Measurements from ENCODE around the gene HTR2C. TPM values are rescaled to one million over a fixed set of nuclear protein-coding genes. Genes with fewer than 3 reads are reported as not detected.
"Not testable (repeated sequence)": the region's sequence is repeated elsewhere in the genome, so short reads cannot be mapped to it uniquely, and the experiment has no call there.

HTR2C gene
- total RNA-seq, 1 experiment from 2014 or later, result not detected

GRCh38 chrX:114700533-114700932 is 116.6 kb downstream of the HTR2C start:
- DNase-seq (ENCODE audit: low read depth); in situ Hi-C loops (cut with HindIII; ENCODE audit: low pct_unique_long_range_greater_than_20kb, low sequenced_read_pairs): not testable (repeated sequence)

DNA sequence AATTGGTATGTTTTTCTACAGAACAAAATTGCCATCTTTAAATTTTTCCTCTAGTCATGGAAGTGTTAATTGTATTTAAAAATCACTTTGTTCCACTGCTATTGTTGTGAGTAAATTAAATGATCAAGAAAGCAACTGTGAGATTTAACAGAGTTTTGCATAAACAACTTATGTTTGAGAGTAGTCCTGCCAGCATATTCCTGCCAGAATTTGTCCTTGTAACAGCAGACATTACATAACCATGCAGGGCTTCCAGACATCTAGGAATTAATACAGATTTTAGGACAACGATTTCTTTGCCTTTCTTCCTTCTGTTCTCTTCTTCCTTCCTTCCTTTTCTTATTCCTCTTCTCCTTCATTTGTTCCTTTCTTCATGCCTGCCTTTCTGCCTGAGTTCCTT is 125.5 kb downstream of the HTR2C start:
- no peak for DNase-seq (ENCODE audit: low read depth)
- in situ Hi-C loops (cut with HindIII; ENCODE audit: low pct_unique_long_range_greater_than_20kb, low sequenced_read_pairs), result no loop called here

DNA sequence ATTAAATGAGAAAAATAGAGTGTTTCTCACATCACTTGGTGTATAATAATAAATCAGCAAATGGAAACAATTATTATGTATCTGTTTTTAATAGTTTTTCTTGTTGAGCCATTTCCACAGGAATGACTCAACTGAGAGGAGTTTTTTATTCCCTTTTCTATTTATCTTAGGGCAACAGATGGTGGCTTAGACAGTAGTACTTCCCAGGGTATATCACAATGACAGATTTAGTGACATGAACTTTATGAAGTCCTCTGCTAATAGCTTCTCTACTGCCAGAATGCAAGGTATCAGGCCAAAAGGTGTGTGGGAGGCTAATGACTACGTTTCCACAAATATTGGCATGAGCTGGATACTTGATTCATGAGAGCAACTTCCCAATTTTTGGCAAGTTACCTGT is 126.7 kb downstream of the HTR2C start:
- DNase-seq (ENCODE audit: low read depth), result no peak
- in situ Hi-C loops (cut with HindIII; ENCODE audit: low pct_unique_long_range_greater_than_20kb, low sequenced_read_pairs), result no loop called here

DNA sequence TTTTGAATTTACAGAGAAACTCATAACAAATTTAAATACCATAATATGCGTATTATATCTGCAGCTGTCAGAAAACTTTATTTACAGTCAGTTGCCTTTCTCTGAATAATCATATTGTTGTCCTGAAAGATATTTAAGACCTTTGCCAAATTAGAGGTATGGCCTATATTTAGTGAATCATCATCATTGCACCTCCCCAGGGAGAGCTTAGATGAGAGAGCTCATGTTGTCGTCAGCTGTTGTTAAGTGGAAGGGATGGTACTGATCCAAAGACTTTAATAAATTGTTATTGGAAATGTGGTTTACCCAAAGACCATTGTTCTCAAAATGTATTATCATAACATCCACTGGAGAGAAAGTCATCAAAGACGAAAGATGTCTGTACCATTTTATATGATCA is 128.6 kb downstream of the HTR2C start:
- no peak for DNase-seq (ENCODE audit: low read depth)
- in situ Hi-C loops (cut with HindIII; ENCODE audit: low pct_unique_long_range_greater_than_20kb, low sequenced_read_pairs), result no loop called here

DNA sequence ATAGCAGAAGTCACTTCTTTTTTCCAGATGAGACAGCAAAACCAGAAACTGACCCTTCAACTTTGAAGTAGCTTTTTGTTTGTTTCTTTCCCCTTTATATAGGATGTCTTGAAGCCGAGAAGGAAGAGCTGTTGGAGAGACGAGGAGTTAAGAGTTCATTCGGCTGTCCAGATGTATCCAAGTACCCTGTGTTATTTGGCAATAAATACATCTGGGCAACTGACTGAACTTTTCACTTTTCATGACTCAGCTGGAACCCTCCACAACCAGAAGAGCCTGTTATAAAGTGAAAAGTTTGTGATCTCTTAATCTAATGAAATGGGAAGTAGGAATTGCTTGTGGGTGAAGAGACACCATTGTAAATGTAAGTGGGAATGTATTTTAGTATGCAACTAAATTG is 131.2 kb downstream of the HTR2C start:
- DNase-seq (ENCODE audit: low read depth), result no peak
- in situ Hi-C loops (cut with HindIII; ENCODE audit: low pct_unique_long_range_greater_than_20kb, low sequenced_read_pairs), result no loop called here

DNA sequence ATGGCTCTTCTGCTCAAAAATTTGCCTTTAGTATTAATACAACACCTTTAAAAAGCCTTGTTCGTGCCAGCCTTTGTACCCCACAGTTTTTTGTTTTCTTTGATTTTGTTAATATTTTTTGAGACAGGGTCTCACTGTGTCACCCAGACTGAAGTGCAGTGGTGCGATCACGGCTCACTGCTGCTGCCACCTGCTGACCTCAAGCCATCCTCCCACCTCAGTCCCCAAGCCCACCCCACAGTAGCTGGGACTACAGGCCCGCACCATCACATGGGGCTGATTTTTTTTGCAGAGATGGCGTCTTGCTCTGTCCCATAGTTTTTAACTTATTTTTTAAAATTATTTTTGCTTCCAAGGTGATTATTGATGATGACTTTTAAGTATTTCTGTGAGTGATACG is 134.0 kb downstream of the HTR2C start:
- in situ Hi-C loops (cut with HindIII; ENCODE audit: low pct_unique_long_range_greater_than_20kb, low sequenced_read_pairs), result no loop called here
- DNase-seq (ENCODE audit: low read depth), result no peak

DNA sequence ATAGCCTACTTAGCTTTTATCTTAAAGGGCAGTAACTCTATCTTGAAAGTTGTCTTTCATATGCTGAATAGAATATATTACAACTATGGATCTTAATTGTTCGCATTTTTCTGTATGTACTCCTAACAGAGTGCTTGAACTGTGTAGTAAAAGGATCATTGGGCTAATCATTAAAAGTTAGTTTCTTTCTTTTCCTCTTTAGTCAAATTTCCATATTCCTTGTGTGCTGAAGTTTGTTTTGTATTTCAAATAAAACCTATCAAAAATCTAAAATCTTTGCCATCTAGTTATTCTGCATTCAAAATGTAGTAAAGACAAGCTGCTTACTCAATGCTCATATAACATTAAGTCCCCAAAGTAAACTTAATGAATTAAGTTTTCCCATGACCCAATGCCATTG is 182.7 kb downstream of the HTR2C start:
- in situ Hi-C loops (cut with HindIII; ENCODE audit: low pct_unique_long_range_greater_than_20kb, low sequenced_read_pairs), result no loop called here
- DNase-seq (ENCODE audit: low read depth), result no peak

DNA sequence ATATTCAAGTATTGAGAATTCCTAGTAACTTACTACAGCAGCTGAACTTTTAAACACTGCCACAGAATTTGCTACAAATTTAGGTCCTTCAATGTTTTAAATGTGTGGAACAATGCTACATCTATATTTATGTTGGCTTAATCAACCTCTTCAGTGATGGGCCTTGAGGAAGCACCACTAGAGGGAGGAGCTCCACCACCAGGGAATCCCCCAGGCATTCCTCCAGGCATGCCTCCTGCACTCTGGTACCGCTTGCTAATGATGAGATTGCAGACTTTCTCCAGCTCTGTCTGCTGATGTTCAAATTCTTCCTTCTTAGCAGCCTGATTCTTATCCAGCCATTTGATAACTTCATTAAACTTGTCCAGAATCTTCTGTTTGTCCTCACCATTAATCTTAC is 190.8 kb downstream of the HTR2C start:
- in situ Hi-C loops (cut with HindIII; ENCODE audit: low pct_unique_long_range_greater_than_20kb, low sequenced_read_pairs), result no loop called here
- DNase-seq (ENCODE audit: low read depth), result peak; percentile 13

GRCh38 chrX:114782925-114783324 is 199.0 kb downstream of the HTR2C start:
- DNase-seq (ENCODE audit: low read depth), result no peak
- in situ Hi-C loops (cut with HindIII; ENCODE audit: low pct_unique_long_range_greater_than_20kb, low sequenced_read_pairs), result no loop called here

GRCh38 chrX:114787061-114787460 is 203.2 kb downstream of the HTR2C start:
- DNase-seq (ENCODE audit: low read depth), result no peak
- in situ Hi-C loops (cut with HindIII; ENCODE audit: low pct_unique_long_range_greater_than_20kb, low sequenced_read_pairs), result no loop called here

DNA sequence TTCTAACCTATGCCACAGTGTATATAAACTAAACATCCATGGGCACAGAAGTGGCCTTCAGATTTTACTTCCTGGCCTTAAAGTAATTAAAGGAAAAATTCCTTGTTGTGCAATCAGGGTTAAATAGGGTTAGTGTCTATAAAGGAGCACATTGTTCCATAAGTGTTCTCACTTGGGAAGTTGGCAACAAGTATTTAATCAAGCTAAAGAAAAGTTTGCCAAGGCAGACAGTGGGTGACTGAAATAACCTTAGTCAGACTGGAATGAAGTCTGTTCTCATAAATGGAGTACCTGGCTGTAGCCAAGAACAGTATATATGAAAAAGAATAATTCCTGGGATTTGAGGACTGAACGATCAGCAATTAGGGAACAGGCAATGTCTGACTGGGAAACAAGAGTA is 213.6 kb downstream of the HTR2C start:
- no peak for DNase-seq (ENCODE audit: low read depth)

GRCh38 chrX:114798907-114799306 is 215.0 kb downstream of the HTR2C start:
- DNase-seq (ENCODE audit: low read depth), result peak; percentile 28
- in situ Hi-C loops (cut with HindIII; ENCODE audit: low pct_unique_long_range_greater_than_20kb, low sequenced_read_pairs), result no loop called here

More for the DNA sequence above, 213.6 kb downstream of the HTR2C start:
- in situ Hi-C loops (cut with HindIII; ENCODE audit: low pct_unique_long_range_greater_than_20kb, low sequenced_read_pairs), result no loop called here

GRCh38 chrX:114800719-114801118 is 216.8 kb downstream of the HTR2C start:
- DNase-seq (ENCODE audit: low read depth), result peak; percentile 49

GRCh38 chrX:114819509-114819908 is 235.6 kb downstream of the HTR2C start:
- no peak for DNase-seq (ENCODE audit: low read depth)
- in situ Hi-C loops (cut with HindIII; ENCODE audit: low pct_unique_long_range_greater_than_20kb, low sequenced_read_pairs), result no loop called here

More at GRCh38 chrX:114800719-114801118, 216.8 kb downstream of the HTR2C start:
- in situ Hi-C loops (cut with HindIII; ENCODE audit: low pct_unique_long_range_greater_than_20kb, low sequenced_read_pairs), result no loop called here

DNA sequence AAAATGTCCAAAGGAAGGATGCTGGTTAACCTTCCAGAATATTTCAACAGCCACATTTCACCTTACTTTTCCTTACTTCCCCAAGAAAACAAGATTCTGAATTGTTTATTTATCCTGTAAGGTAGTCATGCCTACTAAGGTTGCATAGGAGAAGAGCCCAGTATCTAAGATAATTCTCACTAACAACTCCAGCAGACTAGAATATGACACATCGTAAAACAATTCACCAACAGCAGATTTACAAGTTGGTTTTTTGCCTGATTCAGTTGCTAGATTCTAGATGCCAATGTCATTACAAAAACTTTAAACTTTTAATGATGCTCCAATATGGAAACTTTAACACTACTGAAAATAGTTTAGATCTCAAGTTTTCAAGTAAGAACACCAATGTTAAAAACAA is 257.2 kb downstream of the HTR2C start:
- DNase-seq (ENCODE audit: low read depth), result peak; percentile 0

GRCh38 chrX:114842181-114842580 is 258.3 kb downstream of the HTR2C start:
- in situ Hi-C loops (cut with HindIII; ENCODE audit: low pct_unique_long_range_greater_than_20kb, low sequenced_read_pairs), result no loop called here
- DNase-seq (ENCODE audit: low read depth), result no peak

More for the DNA sequence above, 257.2 kb downstream of the HTR2C start:
- in situ Hi-C loops (cut with HindIII; ENCODE audit: low pct_unique_long_range_greater_than_20kb, low sequenced_read_pairs), result no loop called here

GRCh38 chrX:114889481-114889880 is 305.6 kb downstream of the HTR2C start:
- in situ Hi-C loops (cut with HindIII; ENCODE audit: low pct_unique_long_range_greater_than_20kb, low sequenced_read_pairs), result no loop called here
- DNase-seq (ENCODE audit: low read depth), result no peak

DNA sequence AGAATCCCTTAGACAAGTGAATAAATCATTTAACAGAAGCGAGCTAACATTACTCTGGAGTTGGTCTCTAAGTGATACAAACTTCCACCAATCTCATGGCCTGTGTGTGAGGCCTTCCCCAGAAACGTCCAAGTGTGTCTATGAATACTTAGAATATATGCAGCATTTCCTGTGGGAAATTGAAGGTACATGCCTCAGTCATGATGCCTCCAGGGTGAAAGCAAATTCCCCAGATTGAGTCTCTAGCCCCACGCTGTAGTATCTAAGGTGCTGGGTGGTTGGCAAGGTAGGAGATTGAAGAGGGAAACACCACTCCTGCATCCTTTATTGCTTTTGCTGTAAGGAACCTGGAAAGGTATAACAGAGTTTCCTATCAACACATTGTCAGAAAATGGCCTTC is 319.7 kb downstream of the HTR2C start:
- no peak for DNase-seq (ENCODE audit: low read depth)
- in situ Hi-C loops (cut with HindIII; ENCODE audit: low pct_unique_long_range_greater_than_20kb, low sequenced_read_pairs), result no loop called here

DNA sequence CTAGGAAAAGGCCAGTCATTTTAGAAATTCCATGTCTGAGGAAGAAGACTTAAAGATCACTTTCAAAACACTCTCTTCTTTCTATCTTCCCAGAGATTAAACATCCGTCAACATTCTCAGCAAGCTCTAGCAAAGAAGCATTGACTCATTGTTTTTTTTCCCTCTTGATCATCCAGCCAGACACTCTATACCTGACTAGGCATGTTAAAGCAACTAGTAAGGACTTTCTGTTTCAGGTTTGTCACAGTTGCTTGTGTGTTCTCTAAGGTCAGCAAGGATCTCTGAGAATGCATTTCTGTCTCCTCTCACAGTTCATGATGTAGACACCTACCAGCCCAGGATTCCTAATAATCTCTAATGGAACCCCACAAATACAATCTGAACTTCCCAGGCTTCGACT is 321.4 kb downstream of the HTR2C start:
- in situ Hi-C loops (cut with HindIII; ENCODE audit: low pct_unique_long_range_greater_than_20kb, low sequenced_read_pairs), result no loop called here
- DNase-seq (ENCODE audit: low read depth), result peak; percentile 6

DNA sequence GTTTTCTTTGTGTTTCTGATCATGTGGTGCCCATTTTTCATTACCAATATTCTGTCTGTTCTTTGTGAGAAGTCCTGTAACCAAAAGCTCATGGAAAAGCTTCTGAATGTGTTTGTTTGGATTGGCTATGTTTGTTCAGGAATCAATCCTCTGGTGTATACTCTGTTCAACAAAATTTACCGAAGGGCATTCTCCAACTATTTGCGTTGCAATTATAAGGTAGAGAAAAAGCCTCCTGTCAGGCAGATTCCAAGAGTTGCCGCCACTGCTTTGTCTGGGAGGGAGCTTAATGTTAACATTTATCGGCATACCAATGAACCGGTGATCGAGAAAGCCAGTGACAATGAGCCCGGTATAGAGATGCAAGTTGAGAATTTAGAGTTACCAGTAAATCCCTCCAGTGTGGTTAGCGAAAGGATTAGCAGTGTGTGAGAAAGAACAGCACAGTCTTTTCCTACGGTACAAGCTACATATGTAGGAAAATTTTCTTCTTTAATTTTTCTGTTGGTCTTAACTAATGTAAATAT is 323.2 kb downstream of the HTR2C start:
- in situ Hi-C loops (cut with HindIII; ENCODE audit: low pct_unique_long_range_greater_than_20kb, low sequenced_read_pairs), result no loop called here
- no peak for DNase-seq (ENCODE audit: low read depth)

- in situ Hi-C loops (cut with HindIII; ENCODE audit: low pct_unique_long_range_greater_than_20kb, low sequenced_read_pairs), result no loop called here
- DNase-seq (ENCODE audit: low read depth), result no peak
Measured at GRCh38 chrX:114924423-114924822, 340.5 kb downstream of the HTR2C start.

Data from Caki2 (cell line).